WERI-Rb-1 (cell line): ENCODE data around the gene DIDO1.
"Not testable (repeated sequence)": the region's sequence is repeated elsewhere in the genome, so short reads cannot be mapped to it uniquely, and the experiment has no call there.

Source experiments
- DNase-seq: peaks from one replicate; pipeline ENCODE4 v3.0.0-alpha.2; 2020
- H3K27ac ChIP-seq: fragments of 250-450 bp; sonication (Bioruptor Pico); 2 replicates; pipeline ENCODE4 v1.5.1; 2020; ENCODE audit warnings: mild to moderate bottlenecking, moderate library complexity
- H3K27me3 ChIP-seq: fragments of 250-450 bp; sonication (Bioruptor Pico); 2 replicates; pipeline ENCODE4 v1.5.1; 2021; ENCODE audit warnings: mild to moderate bottlenecking, low read depth, moderate library complexity; ENCODE audit not compliant: insufficient read depth, severe bottlenecking
- H3K36me3 ChIP-seq: fragments of 250-450 bp; sonication (Bioruptor Pico); 2 replicates; pipeline ENCODE4 v1.5.1; 2020; ENCODE audit warnings: mild to moderate bottlenecking, moderate library complexity
- H3K4me3 ChIP-seq: 2 replicates; pipeline ENCODE4 v1.5.1; 2011; ENCODE audit warnings: low read depth, mild to moderate bottlenecking, control low read depth, low read length
- H3K9me3 ChIP-seq: fragments of 250-450 bp; sonication (Bioruptor Pico); 2 replicates; pipeline ENCODE4 v1.5.1; 2021; ENCODE audit warnings: mild to moderate bottlenecking, moderate library complexity; ENCODE audit not compliant: severe bottlenecking
- TF ChIP-seq, protein P1 (sequence below): IDR thresholded peaks from 2 replicates; pipeline ENCODE4 v1.5.1; 2011; ENCODE audit warnings: low read depth, mild to moderate bottlenecking, control low read depth, inconsistent platforms, low read length

Gene DIDO1

DNA sequence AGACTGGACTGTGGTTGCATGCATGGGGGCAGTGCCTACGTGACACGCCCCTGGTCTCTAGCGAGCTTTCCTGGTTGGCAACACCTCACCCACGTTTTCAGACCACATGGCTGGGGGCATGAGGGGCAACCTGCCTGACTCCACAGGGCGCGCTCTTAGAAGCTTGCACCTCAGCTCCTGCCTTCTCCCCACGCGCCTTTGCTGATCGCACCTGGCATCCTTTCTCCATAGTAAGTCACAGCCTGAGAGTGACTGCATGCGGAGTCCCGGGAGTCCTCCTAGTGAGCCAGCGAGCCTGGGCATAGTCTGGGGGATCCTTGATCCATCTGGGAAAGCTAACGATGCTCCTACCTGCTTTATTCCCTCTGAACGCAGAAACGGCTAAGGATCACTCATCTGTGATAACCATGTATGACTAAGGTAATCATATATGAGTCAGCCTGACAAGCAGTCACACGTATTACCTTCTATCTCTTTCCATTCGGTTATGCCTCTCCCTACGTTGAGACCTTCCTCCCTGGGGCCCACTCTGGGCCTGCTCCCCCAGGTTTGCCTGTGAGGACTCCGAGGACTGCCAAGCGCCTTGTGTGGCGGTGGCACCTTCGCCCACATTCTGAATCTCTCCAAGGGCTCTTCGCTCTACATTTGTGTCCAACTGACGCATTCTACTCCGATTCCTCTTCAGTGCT, 69.2 kb downstream of the DIDO1 start:
- H3K36me3 ChIP-seq = peaks cover 52% of the 10 kb centered on the region
- H3K9me3 ChIP-seq = no peaks in the 10 kb centered on the region
- H3K4me3 ChIP-seq = no peak overlapping the region
- H3K27me3 ChIP-seq = no peaks in the 10 kb centered on the region
- no peak overlapping the region for H3K27ac ChIP-seq
- no peak for DNase-seq
- TF ChIP-seq, protein P1, sequence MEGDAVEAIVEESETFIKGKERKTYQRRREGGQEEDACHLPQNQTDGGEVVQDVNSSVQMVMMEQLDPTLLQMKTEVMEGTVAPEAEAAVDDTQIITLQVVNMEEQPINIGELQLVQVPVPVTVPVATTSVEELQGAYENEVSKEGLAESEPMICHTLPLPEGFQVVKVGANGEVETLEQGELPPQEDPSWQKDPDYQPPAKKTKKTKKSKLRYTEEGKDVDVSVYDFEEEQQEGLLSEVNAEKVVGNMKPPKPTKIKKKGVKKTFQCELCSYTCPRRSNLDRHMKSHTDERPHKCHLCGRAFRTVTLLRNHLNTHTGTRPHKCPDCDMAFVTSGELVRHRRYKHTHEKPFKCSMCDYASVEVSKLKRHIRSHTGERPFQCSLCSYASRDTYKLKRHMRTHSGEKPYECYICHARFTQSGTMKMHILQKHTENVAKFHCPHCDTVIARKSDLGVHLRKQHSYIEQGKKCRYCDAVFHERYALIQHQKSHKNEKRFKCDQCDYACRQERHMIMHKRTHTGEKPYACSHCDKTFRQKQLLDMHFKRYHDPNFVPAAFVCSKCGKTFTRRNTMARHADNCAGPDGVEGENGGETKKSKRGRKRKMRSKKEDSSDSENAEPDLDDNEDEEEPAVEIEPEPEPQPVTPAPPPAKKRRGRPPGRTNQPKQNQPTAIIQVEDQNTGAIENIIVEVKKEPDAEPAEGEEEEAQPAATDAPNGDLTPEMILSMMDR = no peak

DNA sequence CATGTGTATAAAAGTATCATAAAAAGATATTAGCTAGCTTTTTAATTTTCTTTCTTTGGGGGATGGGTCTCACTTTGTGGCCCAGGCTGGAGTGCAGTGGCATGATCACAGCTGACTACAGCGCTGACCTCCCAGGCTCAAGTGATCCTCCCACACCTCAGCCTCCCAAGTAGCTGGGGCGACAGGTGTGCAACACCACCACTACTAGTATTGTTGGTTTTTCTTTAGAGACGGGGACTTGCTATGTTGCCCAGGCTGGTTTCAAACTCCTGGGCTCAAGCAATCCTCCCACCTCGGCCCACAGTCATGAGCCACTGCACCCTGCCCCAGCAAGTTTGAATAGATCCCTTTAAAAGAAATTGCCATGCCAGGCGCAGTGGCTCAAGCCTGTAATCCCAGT, 71.2 kb downstream of the DIDO1 start:
- Histone ChIP-seq H3K4me3 (no peak overlapping the region), H3K27ac (no peak overlapping the region), H3K36me3 (peaks cover 70% of the 10 kb centered on the region), H3K9me3 (no peaks in the 10 kb centered on the region), H3K27me3 (no peaks in the 10 kb centered on the region)
- TF ChIP-seq, protein P1 = no peak
- no peak for DNase-seq

DNA sequence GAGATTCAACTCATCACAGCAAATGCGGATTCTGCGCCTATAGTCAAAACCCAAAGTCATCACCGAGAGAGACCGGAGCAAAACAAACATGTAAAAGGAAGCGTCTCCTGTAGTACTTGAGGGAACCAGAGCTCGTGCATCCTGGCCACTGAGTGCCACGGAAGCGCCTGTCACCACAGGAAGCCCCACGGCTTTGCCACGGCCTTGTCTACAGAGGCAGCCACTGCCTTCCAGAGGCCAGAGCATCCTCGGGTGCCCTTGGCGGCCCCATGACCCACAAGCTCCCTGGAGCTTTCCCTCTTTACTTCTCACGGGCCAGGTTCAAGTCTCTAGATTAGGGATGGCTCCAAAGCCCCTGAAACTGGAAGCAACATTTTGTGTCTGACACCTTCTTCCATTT, 72.2 kb downstream of the DIDO1 start:
- Histone ChIP-seq H3K27me3 (no peaks in the 10 kb centered on the region), H3K4me3 (no peak overlapping the region), H3K9me3 (no peaks in the 10 kb centered on the region), H3K27ac (no peak overlapping the region), H3K36me3 (peaks cover 73% of the 10 kb centered on the region)
- no peak for DNase-seq
- TF ChIP-seq, protein P1 = no peak

DNA sequence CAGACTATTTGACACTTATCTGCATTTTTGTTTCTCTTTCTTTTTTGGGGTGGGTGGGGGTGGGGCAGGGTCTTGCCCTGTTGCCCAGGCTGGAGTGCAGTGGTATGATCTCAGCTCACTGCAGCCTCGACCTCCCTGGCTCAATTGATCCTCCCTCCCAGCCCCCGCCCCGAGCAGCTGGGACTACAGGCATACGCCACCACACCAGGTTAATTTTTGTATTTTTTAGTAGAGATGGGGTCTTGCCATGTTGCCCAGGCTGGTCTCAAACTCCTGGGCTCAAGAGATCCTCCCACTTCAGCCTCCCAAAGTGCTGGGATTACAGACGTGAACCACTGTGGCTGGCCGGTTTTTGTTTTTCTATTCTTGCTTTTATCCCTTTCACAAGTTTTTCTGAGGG, 73.0 kb downstream of the DIDO1 start:
- H3K27me3 ChIP-seq, H3K27ac ChIP-seq, DNase-seq, H3K9me3 ChIP-seq, H3K4me3 ChIP-seq: not testable (repeated sequence)
- peaks cover 72% of the 10 kb centered on the region for H3K36me3 ChIP-seq

DNA sequence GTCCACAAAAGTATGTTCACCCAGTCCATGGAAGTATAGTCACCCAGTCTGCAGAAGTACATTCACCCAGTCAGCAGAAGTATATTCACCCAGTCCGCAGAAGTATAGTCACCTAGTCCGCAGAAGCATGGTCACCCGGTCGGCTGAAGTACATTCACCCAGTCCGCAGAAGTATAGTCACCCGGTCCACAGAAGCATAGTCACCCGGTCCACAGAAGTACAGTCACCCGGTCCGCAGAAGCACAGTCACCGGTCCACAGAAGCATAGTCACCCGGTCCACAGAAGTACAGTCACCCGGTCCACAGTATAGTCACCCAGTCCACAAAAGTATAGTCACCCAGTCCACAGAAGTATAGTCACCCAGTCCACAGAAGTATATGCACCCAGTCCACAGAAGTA, 73.5 kb downstream of the DIDO1 start:
- H3K36me3 ChIP-seq = peaks cover 69% of the 10 kb centered on the region
- no peaks in the 10 kb centered on the region for H3K27me3 ChIP-seq

DNA sequence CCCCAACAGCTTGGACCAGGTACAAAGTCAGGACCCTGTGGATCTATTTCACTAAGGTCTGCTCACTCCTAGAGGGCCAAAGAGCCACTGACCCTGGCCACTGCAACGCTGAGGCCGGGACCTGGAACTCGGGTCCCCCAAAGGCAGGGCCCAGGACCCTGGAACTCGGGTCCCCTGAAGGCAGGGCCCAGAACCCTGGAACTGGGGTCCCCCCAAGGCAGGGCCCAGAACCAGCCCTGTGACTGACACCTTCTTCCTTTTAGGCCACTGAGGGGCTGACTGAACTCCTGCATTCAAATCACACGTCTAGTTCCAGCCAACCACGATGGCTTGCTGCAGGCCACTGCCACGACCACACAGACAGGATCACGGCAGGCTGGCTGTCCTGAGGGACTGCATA, 74.1 kb downstream of the DIDO1 start:
- H3K36me3 ChIP-seq = peaks cover 66% of the 10 kb centered on the region
- no peak overlapping the region for H3K27ac ChIP-seq
- TF ChIP-seq, protein P1 = no peak
- H3K9me3 ChIP-seq = no peaks in the 10 kb centered on the region
- no peak for DNase-seq
- H3K27me3 ChIP-seq = no peaks in the 10 kb centered on the region
- no peak overlapping the region for H3K4me3 ChIP-seq

More for the DNA sequence above, 73.5 kb downstream of the DIDO1 start:
- H3K9me3 ChIP-seq = no peaks in the 10 kb centered on the region
- H3K27ac ChIP-seq = no peak overlapping the region
- no peak for DNase-seq
- no peak overlapping the region for H3K4me3 ChIP-seq
- TF ChIP-seq, protein P1 = no peak
